ENCODE data around the gene JUP. TPM values are rescaled to one million over a fixed set of nuclear protein-coding genes. Genes with fewer than 3 reads are reported as not detected.
A peak's percentile ranks its signal among the peaks of the same experiment; 100 is the strongest.

JUP gene
- total and polyA plus RNA-seq, 2 of the 13 experiments (the other 11 are each of a cell fraction or from before 2014, with no cell fraction given), result 12.1 to 20.6 TPM

DNA sequence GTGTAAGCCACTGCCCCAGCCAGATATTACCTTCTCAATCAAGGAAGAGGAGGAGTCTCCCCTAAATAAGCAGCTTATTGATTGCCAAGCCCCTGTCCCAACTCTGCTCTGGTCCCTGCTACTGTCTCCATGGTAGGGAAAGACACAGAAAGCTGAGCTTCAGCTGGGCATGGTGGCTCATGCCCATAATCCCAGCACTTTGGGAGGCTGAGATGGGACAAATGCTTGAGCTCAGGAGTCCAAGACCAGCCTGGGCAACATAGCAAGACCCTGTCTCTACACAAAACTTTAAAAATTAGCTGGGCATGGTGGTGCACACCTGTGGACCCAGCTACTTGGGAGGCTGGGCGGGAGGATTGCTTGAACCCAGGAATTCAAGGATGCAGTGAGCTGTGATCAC, 6.6 kb downstream of the JUP start:
- in situ Hi-C loops (cut with HindIII; ENCODE audit: extremely low pct_ligation_motif_present, low pct_unique_long_range_greater_than_20kb), result no loop called here
- intact Hi-C loops (cut with micrococcal nuclease; ENCODE audit: unreplicated experiment), result no loop called here
- H3K27ac ChIP-seq (ENCODE audit: extremely low read length, insufficient read depth, low read length), result no peak overlapping the region

More for the DNA sequence above, 6.6 kb downstream of the JUP start:
- H3K27me3 ChIP-seq (ENCODE audit: control insufficient read depth in 1 of 2, insufficient read depth in 2 of 2, low read length in 2 of 2), result no peaks in the 10 kb centered on the region
- WGBS (ENCODE audit: low lambda C conversion rate), result 100% methylated on average over 1 of the region's 1 CpG
- DNase-seq (ENCODE audit: low spot score) (no peak), ATAC-seq (no peak), FAIRE-seq (no peak)
- ChIA-PET POLR2A (interaction anchor here (1.4 to 2.8 kb wide), 3 partner anchors 14 to 92 kb away, joined by 3 to 14 read pairs (median 4); partner anchors contain the start of genes EIF1 and P3H4), CTCF (ENCODE audit: low intra/inter-chr PET ratio, low total read pairs) (no interaction called here)
- H4K20me1 ChIP-seq (ENCODE audit: insufficient read depth, low read length), result peaks cover 3% of the 10 kb centered on the region
- H3K4me3 ChIP-seq (replicated peaks in 1 of 3; ENCODE audit: insufficient read depth in 1 of 3, low read depth in 2 of 3, low read length in 3 of 3), result no peak overlapping the region
- BruUV-seq (replicated peaks), result no TSS peak
- H3K9ac ChIP-seq (ENCODE audit: insufficient read depth, low read depth, low read length), result no peak overlapping the region
- H3K4me1 ChIP-seq (ENCODE audit: insufficient read depth, low read length), result peaks cover 49% of the 10 kb centered on the region
- no peaks in the 10 kb centered on the region; a peak in 1 of 5 replicates for H3K36me3 ChIP-seq (replicated peaks in 1 of 2; ENCODE audit: control insufficient read depth in 1 of 2, insufficient read depth in 2 of 2, low read length in 2 of 2)
- H3K79me2 ChIP-seq (ENCODE audit: insufficient read depth, low read length), result peaks cover 3% of the 10 kb centered on the region
- no peaks in the 10 kb centered on the region for H3K9me3 ChIP-seq (ENCODE audit: low read length)
- H3K4me2 ChIP-seq (ENCODE audit: low read depth, low read length), result no peak overlapping the region
- no peak overlapping the region for H2AFZ ChIP-seq (ENCODE audit: low read length)
- TF ChIP-seq ZNF121 (CRISPR knock-in tag; IDR thresholded peaks at IDR 0.05) (peak; percentile 71), ZNF383 (CRISPR knock-in tag; IDR thresholded peaks at IDR 0.05; ENCODE audit: borderline replicate concordance) (no peak), ZNF317 (CRISPR knock-in tag; IDR thresholded peaks at IDR 0.05) (no peak), RARA (CRISPR knock-in tag; IDR thresholded peaks at IDR 0.05) (no peak), MTA3 (CRISPR knock-in tag; IDR thresholded peaks at IDR 0.05) (no peak), MLLT10 (CRISPR knock-in tag; IDR thresholded peaks at IDR 0.05) (no peak), ZNF749 (CRISPR knock-in tag; IDR thresholded peaks at IDR 0.05; ENCODE audit: borderline replicate concordance) (no peak), FOXJ3 (CRISPR knock-in tag; IDR thresholded peaks at IDR 0.05; ENCODE audit: borderline replicate concordance) (no peak), BCL6 (CRISPR knock-in tag; IDR thresholded peaks at IDR 0.05) (no peak), ZNF230 (CRISPR knock-in tag; IDR thresholded peaks at IDR 0.05) (no peak), ZMYM3 (CRISPR knock-in tag; IDR thresholded peaks at IDR 0.05) (peak; percentile 42; the same call in 1 of the 2 replicates)
- TF ChIP-seq, protein P1, sequence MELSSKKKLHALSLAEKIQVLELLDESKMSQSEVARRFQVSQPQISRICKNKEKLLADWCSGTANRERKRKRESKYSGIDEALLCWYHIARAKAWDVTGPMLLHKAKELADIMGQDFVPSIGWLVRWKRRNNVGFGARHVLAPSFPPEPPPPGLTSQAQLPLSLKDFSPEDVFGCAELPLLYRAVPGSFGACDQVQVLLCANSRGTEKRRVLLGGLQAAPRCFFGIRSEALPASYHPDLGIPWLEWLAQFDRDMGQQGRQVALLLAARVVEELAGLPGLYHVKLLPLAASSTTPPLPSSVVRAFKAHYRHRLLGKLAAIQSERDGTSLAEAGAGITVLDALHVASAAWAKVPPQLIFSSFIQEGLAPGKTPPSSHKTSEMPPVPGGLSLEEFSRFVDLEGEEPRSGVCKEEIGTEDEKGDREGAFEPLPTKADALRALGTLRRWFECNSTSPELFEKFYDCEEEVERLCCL (CRISPR knock-in tag; IDR thresholded peaks at IDR 0.05; ENCODE audit: borderline replicate concordance), result no peak
- TF ChIP-seq, protein P2, sequence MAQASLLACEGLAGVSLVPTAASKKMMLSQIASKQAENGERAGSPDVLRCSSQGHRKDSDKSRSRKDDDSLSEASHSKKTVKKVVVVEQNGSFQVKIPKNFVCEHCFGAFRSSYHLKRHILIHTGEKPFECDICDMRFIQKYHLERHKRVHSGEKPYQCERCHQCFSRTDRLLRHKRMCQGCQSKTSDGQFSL (CRISPR knock-in tag; IDR thresholded peaks at IDR 0.05), result no peak
